B cell (primary cell): Measurements from ENCODE around the gene CITED4. TPM values are rescaled to one million over a fixed set of nuclear protein-coding genes. Genes with fewer than 3 reads are reported as not detected.

Source experiments
- ATAC-seq: fragments of 200-7000 bp; cut with Tn5 transposase; one replicate; pipeline ENCODE4 v1.10.0; 2021; ENCODE audit warnings: low read depth, mild to moderate bottlenecking, moderate number of reproducible peaks, moderate library complexity
- CTCF ChIA-PET: fragments of 350-600 bp; sonication (Branson Sonifier 250); formaldehyde crosslinking; loops from one replicate; lab custom pipeline; 2021; ENCODE audit warnings: antibody characterized with exemption, inconsistent platforms; lab: Charles Lee
- POLR2A ChIA-PET: fragments of 350-600 bp; sonication (Branson Sonifier 250); formaldehyde crosslinking; loops from one replicate; lab custom pipeline; 2021; ENCODE audit warnings: antibody characterized with exemption; lab: Charles Lee
- DNase-seq: peaks from one replicate; pipeline ENCODE4 v3.0.0; 2013
- H2AFZ ChIP-seq: 2 replicates; pipeline ENCODE4 v1.6.1; 2012; ENCODE audit warnings: mild to moderate bottlenecking, low read depth, low read length; ENCODE audit not compliant: insufficient read depth, poor library complexity, severe bottlenecking
- H3K27ac ChIP-seq, 2 donors: 1 replicate in 1 of 2; 2 replicates in 1 of 2; pipeline ENCODE4 v1.5.1; 2012 to 2013; ENCODE audit warnings: low read length in 2 of 2, mild to moderate bottlenecking in 2 of 2, moderate library complexity in 1 of 2
- H3K27me3 ChIP-seq, 4 experiments: fragments of 200-600 bp in 1 of 4; sonication (generic) in 1 of 4; replicated peaks in 1 of 4; 1 replicate in 2 of 4; 2 replicates in 2 of 4; pipeline versions ENCODE4 v1.6.1 to v1.7.0; 2013 to 2016; ENCODE audit warnings: low read length in 3 of 4, mild to moderate bottlenecking in 2 of 4, mixed read lengths in 1 of 4, moderate library complexity in 1 of 4; ENCODE audit not compliant: insufficient read depth in 4 of 4, control insufficient read depth in 3 of 4; ENCODE audit errors: control extremely low read depth in 1 of 4
- H3K36me3 ChIP-seq, 2 experiments: replicated peaks in 1 of 2; 1 replicate in 1 of 2; 2 replicates in 1 of 2; pipeline versions ENCODE4 v1.6.1 to v1.7.1; 2013; ENCODE audit warnings: low read length in 1 of 2; ENCODE audit not compliant: insufficient read depth in 2 of 2, control insufficient read depth in 1 of 2; ENCODE audit errors: control extremely low read depth in 1 of 2, extremely low read depth in 1 of 2
- H3K4me1 ChIP-seq, 2 donors: fragments of 200-600 bp in 1 of 2; sonication (generic) in 1 of 2; 1 replicate in 1 of 2; 2 replicates in 1 of 2; pipeline versions ENCODE4 v1.5.1 to v1.6.1; 2013 to 2017; ENCODE audit warnings: low read length in 2 of 2; ENCODE audit not compliant: control insufficient read depth in 2 of 2, insufficient read depth in 2 of 2
- H3K4me2 ChIP-seq: replicated peaks from 2 replicates; pipeline ENCODE3; 2012; ENCODE audit warnings: mild to moderate bottlenecking, low read depth, low read length; ENCODE audit not compliant: poor library complexity, severe bottlenecking
- H3K4me3 ChIP-seq, 5 experiments: fragments of 200-600 bp in 1 of 5; sonication (generic) in 1 of 5; 1 replicate in 3 of 5; 2 replicates in 2 of 5; pipeline versions ENCODE4 v1.5.1 to v1.7.0; 2011 to 2016; ENCODE audit warnings: low read length in 4 of 5, mild to moderate bottlenecking in 4 of 5, low read depth in 2 of 5, control low read depth in 1 of 5, moderate library complexity in 1 of 5; ENCODE audit not compliant: insufficient read depth in 1 of 5; ENCODE audit errors: control extremely low read depth in 1 of 5, extremely low read depth in 1 of 5
- H3K79me2 ChIP-seq: fragments of 200-600 bp; sonication (generic); one replicate; pipeline ENCODE4 v1.6.0; 2016; ENCODE audit warnings: low read length; ENCODE audit not compliant: control insufficient read depth, insufficient read depth
- H3K9ac ChIP-seq: fragments of 200-600 bp; sonication (generic); 2 replicates; pipeline ENCODE4 v1.6.1; 2017; ENCODE audit warnings: mild to moderate bottlenecking, low read length, moderate library complexity
- H3K9me3 ChIP-seq, 3 donors: one replicate each; pipeline versions ENCODE4 v1.6.1 to v1.7.1; 2013; ENCODE audit warnings: low read length in 2 of 3; ENCODE audit not compliant: control insufficient read depth in 2 of 3, insufficient read depth in 1 of 3; ENCODE audit errors: control extremely low read depth in 1 of 3
- H4K20me1 ChIP-seq: 2 replicates; pipeline ENCODE4 v1.6.0; 2012; ENCODE audit warnings: mild to moderate bottlenecking, low read length; ENCODE audit not compliant: insufficient read depth, control insufficient read depth, poor library complexity, severe bottlenecking
- H3K27ac Mint-ChIP-seq: one replicate; pipeline ENCODE4 v1.8.0; 2021; ENCODE audit warnings: mixed read lengths
- H3K27me3 Mint-ChIP-seq: one replicate; pipeline ENCODE4 v1.8.0; 2021; ENCODE audit warnings: mixed read lengths
- H3K4me1 Mint-ChIP-seq: one replicate; pipeline ENCODE4 v1.8.0; 2021; ENCODE audit warnings: mixed read lengths
- H3K4me3 Mint-ChIP-seq: one replicate; pipeline ENCODE4 v1.8.0; 2021; ENCODE audit warnings: mixed read lengths
- H3K9me3 Mint-ChIP-seq: one replicate; pipeline ENCODE4 v1.8.0; 2022; ENCODE audit warnings: mixed read lengths; ENCODE audit not compliant: insufficient read depth
- CTCF ChIP-seq: fragments of 200-600 bp; IDR thresholded peaks from one replicate; pipeline ENCODE4 v1.8.0; 2022; ENCODE audit warnings: antibody characterized with exemption, mild to moderate bottlenecking
- EZH2 ChIP-seq: IDR thresholded peaks from 2 replicates; pipeline ENCODE4 v1.6.1; 2012; ENCODE audit warnings: borderline replicate concordance, low read depth, mild to moderate bottlenecking, moderate library complexity, low read length; ENCODE audit not compliant: insufficient read depth, poor library complexity, severe bottlenecking
- WGBS: methylation state at CpG from one replicate; pipeline ENCODE4 v1.1.5; 2013; ENCODE audit warnings: missing lambda C conversion rate; ENCODE audit not compliant: insufficient coverage; 5-methylcytosine and 5-hydroxymethylcytosine counted together
- intact Hi-C: fragments of 100-400 bp; cut with micrococcal nuclease; formaldehyde crosslinking; loops from one replicate; pipeline ENCODE4 v1.10.0; 2022
- polyA plus RNA-seq: library from polyadenylated mRNA; depleted of rRNA; stranded (reverse); fragments of >200 nt; gene quantifications from 2 replicates; pipeline ENCODE4 v1.2.3, GENCODE V29; 2012
- total RNA-seq, 2 donors: library from RNA; stranded (reverse); fragments of 120-200 nt in 1 of 2; gene quantifications; 1 replicate in 1 of 2; 2 replicates in 1 of 2; pipeline versions ENCODE4 v1.2.3 to v1.2.4, GENCODE V29; 2013 to 2022

Gene CITED4
- total and polyA plus RNA-seq, 2 donors (not counting 1 experiment from before 2014, with no cell fraction given) = 3.2 to 5.6 TPM

GRCh38 chr1:40836283-40836682, 25.9 kb downstream of the CITED4 start:
- Histone ChIP-seq H3K9me3 (peaks cover 0 to 5% (median 0%) of the 10 kb centered on the region in 3 donors), H3K4me3 (no peak overlapping the region), H3K36me3 (no peaks in the 10 kb centered on the region), H3K27ac (no peak overlapping the region), H4K20me1 (no peaks in the 10 kb centered on the region), H3K79me2 (no peaks in the 10 kb centered on the region), H2AFZ (no peak overlapping the region), H3K4me2 (no peak overlapping the region), H3K27me3 (peaks cover 0 to 10% (median 0%) of the 10 kb centered on the region in 4 experiments), H3K4me1 (no peaks in the 10 kb centered on the region), H3K9ac (no peak overlapping the region)
- POLR2A ChIA-PET = no interaction called here
- WGBS = 92% methylated on average over 4 of the region's 4 CpGs
- TF ChIP-seq CTCF (no peak), EZH2 (no peak)
- intact Hi-C loops = no loop called here
- Mint-ChIP-seq H3K4me1 (no peaks in the 10 kb centered on the region), H3K27me3 (peaks cover 9% of the 10 kb centered on the region), H3K27ac (no peak overlapping the region), H3K9me3 (peaks cover 2% of the 10 kb centered on the region), H3K4me3 (no peak overlapping the region)
- no peak for DNase-seq
- ATAC-seq = no peak
- CTCF ChIA-PET = no interaction called here

- Histone ChIP-seq H3K9ac (no peak overlapping the region), H3K27ac (no peak overlapping the region), H2AFZ (no peak overlapping the region), H3K36me3 (no peaks in the 10 kb centered on the region), H3K79me2 (no peaks in the 10 kb centered on the region), H4K20me1 (no peaks in the 10 kb centered on the region), H3K27me3 (peaks cover 0 to 4% (median 0%) of the 10 kb centered on the region in 4 experiments), H3K4me2 (no peak overlapping the region), H3K9me3 (peaks cover 0 to 5% (median 0%) of the 10 kb centered on the region in 3 donors), H3K4me3 (no peak overlapping the region), H3K4me1 (no peaks in the 10 kb centered on the region)
- Mint-ChIP-seq H3K4me3 (no peak overlapping the region), H3K27ac (no peak overlapping the region), H3K4me1 (no peaks in the 10 kb centered on the region), H3K9me3 (peaks cover 2% of the 10 kb centered on the region), H3K27me3 (no peaks in the 10 kb centered on the region)
- ATAC-seq = no peak
- TF ChIP-seq CTCF (no peak), EZH2 (no peak)
- 91% methylated on average over 11 of the region's 11 CpGs for WGBS
- no peak for DNase-seq
- ChIA-PET CTCF (no interaction called here), POLR2A (no interaction called here)
- intact Hi-C loops = no loop called here
Observed at GRCh38 chr1:40834968-40835545, 27.1 kb downstream of the CITED4 start.
